Breast epithelium (tissue), 4 donors: Measurements from ENCODE around the gene RLIM. TPM values are rescaled to one million over a fixed set of nuclear protein-coding genes. Genes with fewer than 3 reads are reported as not detected.

Experiments
- DNase-seq, 2 donors: peaks; one replicate each; pipeline ENCODE4 v3.0.0-alpha.2; 2019; ENCODE audit warnings: low spot score in 2 of 2
- H3K27ac ChIP-seq, 2 donors: fragments of 200-600 bp; sonication (generic) in 1 of 2; one replicate each; pipeline ENCODE4 v1.5.1; 2016 to 2019; ENCODE audit warnings: mild to moderate bottlenecking in 1 of 2
- H3K27me3 ChIP-seq, 2 donors: fragments of 200-600 bp; sonication (generic) in 1 of 2; one replicate each; pipeline versions ENCODE4 v1.5.1 to v1.6.0; 2017 to 2019; ENCODE audit warnings: control low read depth in 1 of 2, mild to moderate bottlenecking in 1 of 2
- H3K36me3 ChIP-seq: fragments of 200-600 bp; one replicate; pipeline ENCODE4 v1.5.1; 2019
- H3K4me1 ChIP-seq, 2 donors: fragments of 200-600 bp; sonication (generic); one replicate each; pipeline ENCODE4 v1.5.1; 2016 to 2019; ENCODE audit warnings: control low read depth in 1 of 2
- H3K4me3 ChIP-seq, 3 donors: fragments of 200-600 bp; sonication (generic); 1 replicate in 2 of 3; 2 replicates in 1 of 3; pipeline ENCODE4 v1.5.1; 2016 to 2019; ENCODE audit warnings: mild to moderate bottlenecking in 3 of 3, moderate library complexity in 2 of 3
- H3K9me3 ChIP-seq, 2 donors: fragments of 200-600 bp; sonication (generic) in 1 of 2; one replicate each; pipeline ENCODE4 v1.5.1; 2016 to 2019; ENCODE audit warnings: control low read depth in 1 of 2
- POLR2A ChIP-seq: fragments of 450-650 bp; IDR thresholded peaks from one replicate; pipeline ENCODE4 v1.6.1; 2016; ENCODE audit warnings: antibody characterized with exemption, mild to moderate bottlenecking, moderate library complexity
- POLR2AphosphoS5 ChIP-seq, 3 donors: sonication (generic); formaldehyde crosslinking; IDR thresholded peaks; one replicate each; pipeline ENCODE4 v1.6.1; 2017; ENCODE audit warnings: antibody characterized with exemption in 3 of 3
- intact Hi-C: fragments of 100-400 bp; cut with DNase I; formaldehyde crosslinking; loops from one replicate; pipeline ENCODE4 v1.15.1; 2023; ENCODE audit warnings: low total_unique reads
- total RNA-seq, 3 donors: library from RNA; depleted of rRNA; stranded (reverse); fragments of >200 nt; gene quantifications; one replicate each; pipeline ENCODE4 v1.1.0, GENCODE V29; 2016
- TF ChIP-seq, protein P1 (sequence below), 3 donors: fragments of 450-650 bp; IDR thresholded peaks; one replicate each; pipeline ENCODE4 v1.5.1; 2016 to 2017; ENCODE audit warnings: antibody characterized with exemption in 3 of 3, mild to moderate bottlenecking in 3 of 3, moderate library complexity in 3 of 3

The RLIM gene
- total RNA-seq, 3 donors from 2014 or later, result 32.1 to 45.1 (median 33.8) TPM

DNA sequence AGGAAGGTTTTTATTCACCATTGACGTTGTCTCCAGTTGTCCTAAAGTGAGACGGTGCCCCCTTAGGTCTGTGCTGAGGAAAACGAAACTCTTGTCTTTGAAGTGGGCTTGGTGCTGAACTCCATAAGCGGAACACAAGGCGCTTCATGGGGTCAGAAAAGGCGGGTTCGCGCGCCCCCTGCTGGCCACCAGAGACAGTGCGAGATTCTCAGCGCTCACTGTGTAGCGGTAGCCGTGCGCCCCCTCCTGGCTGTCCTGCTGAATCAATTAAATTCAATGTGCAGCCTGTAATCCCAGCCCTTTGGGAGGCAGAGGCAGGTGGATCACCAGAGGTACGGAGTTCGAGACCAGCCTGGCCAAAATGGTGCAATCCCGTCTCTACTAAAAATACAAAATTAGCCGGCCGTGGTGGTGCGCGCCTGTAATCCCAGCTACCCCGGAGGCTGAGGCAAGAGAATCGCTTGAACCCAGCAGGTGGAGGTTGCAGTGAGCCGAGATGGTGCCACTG, 64.1 kb downstream of the RLIM start:
- peak overlapping the region in 1 of 3 donors; percentile 14 for H3K4me3 ChIP-seq
- DNase-seq, result peak; percentile 49 to 74

GRCh38 chrX:74546984-74547383, 67.4 kb downstream of the RLIM start:
- H3K27ac ChIP-seq, result no peak overlapping the region
- H3K9me3 ChIP-seq, result no peaks in the 10 kb centered on the region
- intact Hi-C loops, result no loop called here
- H3K27me3 ChIP-seq, result peaks cover 0 to 10% of the 10 kb centered on the region in 2 donors
- no peak overlapping the region for H3K4me3 ChIP-seq
- DNase-seq, result no peak
- TF ChIP-seq, protein P1, sequence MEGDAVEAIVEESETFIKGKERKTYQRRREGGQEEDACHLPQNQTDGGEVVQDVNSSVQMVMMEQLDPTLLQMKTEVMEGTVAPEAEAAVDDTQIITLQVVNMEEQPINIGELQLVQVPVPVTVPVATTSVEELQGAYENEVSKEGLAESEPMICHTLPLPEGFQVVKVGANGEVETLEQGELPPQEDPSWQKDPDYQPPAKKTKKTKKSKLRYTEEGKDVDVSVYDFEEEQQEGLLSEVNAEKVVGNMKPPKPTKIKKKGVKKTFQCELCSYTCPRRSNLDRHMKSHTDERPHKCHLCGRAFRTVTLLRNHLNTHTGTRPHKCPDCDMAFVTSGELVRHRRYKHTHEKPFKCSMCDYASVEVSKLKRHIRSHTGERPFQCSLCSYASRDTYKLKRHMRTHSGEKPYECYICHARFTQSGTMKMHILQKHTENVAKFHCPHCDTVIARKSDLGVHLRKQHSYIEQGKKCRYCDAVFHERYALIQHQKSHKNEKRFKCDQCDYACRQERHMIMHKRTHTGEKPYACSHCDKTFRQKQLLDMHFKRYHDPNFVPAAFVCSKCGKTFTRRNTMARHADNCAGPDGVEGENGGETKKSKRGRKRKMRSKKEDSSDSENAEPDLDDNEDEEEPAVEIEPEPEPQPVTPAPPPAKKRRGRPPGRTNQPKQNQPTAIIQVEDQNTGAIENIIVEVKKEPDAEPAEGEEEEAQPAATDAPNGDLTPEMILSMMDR (IDR thresholded peaks at IDR 0.05), result no peak
- TF ChIP-seq POLR2A (no peak), POLR2AphosphoS5 (IDR thresholded peaks at IDR 0.05) (no peak)
- no peaks in the 10 kb centered on the region for H3K4me1 ChIP-seq
- no peaks in the 10 kb centered on the region for H3K36me3 ChIP-seq

More for the DNA sequence above, 64.1 kb downstream of the RLIM start:
- peaks cover 0 to 32% of the 10 kb centered on the region in 2 donors for H3K27me3 ChIP-seq
- H3K36me3 ChIP-seq, result no peaks in the 10 kb centered on the region
- H3K4me1 ChIP-seq, result no peaks in the 10 kb centered on the region
- intact Hi-C loops, result no loop called here
- TF ChIP-seq POLR2AphosphoS5 (IDR thresholded peaks at IDR 0.05) (peak in 1 of 3 donors; percentile 23), POLR2A (no peak)
- TF ChIP-seq, protein P1 (IDR thresholded peaks at IDR 0.05), result peak; percentile 85 to 97 (median 96)
- no peaks in the 10 kb centered on the region for H3K9me3 ChIP-seq
- H3K27ac ChIP-seq, result no peak overlapping the region

GRCh38 chrX:74545880-74546523, 68.4 kb downstream of the RLIM start:
- H3K9me3 ChIP-seq, result no peaks in the 10 kb centered on the region

DNA sequence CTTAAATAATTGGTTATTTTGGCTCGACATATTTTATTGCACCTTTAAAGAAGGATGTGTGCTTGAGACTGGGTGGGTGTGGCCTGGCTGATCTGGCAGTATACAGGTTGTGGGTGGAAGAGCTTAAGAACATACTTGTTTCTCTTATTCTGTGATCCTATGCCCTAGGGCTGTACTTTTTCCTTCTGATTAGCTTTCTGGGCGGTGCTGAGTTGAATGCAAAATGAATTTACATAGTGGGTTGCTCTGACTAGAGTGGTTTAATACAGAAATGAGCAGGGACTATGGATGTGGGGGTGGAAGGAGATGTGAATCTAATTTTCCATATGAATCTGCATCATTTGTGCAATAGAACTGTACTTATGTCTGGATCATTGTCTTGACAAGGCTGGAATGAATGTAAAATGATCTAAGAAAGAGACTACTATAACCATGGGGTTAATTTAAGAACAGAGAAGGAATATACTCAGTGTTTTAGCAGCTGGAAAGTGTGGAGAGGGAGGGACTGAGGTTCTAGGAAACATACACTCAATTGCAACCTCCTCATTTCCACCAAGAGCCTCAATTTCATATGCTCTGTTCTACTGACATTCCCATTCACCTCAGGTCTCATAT, 73.7 kb downstream of the RLIM start:
- Histone ChIP-seq H3K27me3 (peaks cover 0 to 40% of the 10 kb centered on the region in 2 donors), H3K9me3 (no peaks in the 10 kb centered on the region), H3K4me3 (no peak overlapping the region), H3K4me1 (no peaks in the 10 kb centered on the region), H3K36me3 (no peaks in the 10 kb centered on the region), H3K27ac (no peak overlapping the region)
- TF ChIP-seq POLR2AphosphoS5 (IDR thresholded peaks at IDR 0.05), result no peak
- TF ChIP-seq, protein P1 (IDR thresholded peaks at IDR 0.05), result no peak
- no peak for TF ChIP-seq POLR2A
- intact Hi-C loops, result no loop called here
- no peak for DNase-seq

More at GRCh38 chrX:74545880-74546523, 68.4 kb downstream of the RLIM start:
- Histone ChIP-seq H3K4me3 (no peak overlapping the region), H3K27ac (no peak overlapping the region), H3K36me3 (no peaks in the 10 kb centered on the region), H3K27me3 (peaks cover 0 to 13% of the 10 kb centered on the region in 2 donors), H3K4me1 (no peaks in the 10 kb centered on the region)
- intact Hi-C loops, result no loop called here
- no peak for DNase-seq
- TF ChIP-seq, protein P1 (IDR thresholded peaks at IDR 0.05), result no peak
- TF ChIP-seq POLR2AphosphoS5 (IDR thresholded peaks at IDR 0.05) (no peak), POLR2A (no peak)

DNA sequence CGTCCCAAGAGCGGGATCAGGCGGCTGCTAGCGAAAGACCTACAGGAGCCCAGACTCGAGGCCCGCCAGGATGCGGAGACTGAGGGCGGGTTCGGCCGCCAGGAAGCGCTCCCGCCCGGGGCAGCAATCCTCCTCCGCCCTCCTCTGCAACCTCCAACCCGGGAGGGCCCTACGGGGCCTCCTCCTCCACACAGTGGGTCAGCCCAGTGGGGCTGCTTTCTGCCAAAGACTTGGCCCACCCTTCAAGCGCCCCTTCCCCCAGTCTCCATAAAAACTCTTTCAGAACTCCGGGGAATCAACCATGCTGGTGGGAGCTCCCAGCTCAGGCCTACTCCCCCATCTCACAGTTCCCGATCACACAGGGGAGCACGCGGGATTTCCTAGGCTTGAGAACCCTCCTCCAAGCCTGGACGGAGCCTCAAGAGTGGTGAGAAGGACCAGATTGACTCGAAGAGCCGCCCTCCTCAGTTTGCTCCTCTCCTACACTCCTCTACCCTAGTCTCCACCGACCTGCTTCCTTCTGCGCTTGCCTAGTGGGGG, 77.5 kb downstream of the RLIM start:
- TF ChIP-seq, protein P1 (IDR thresholded peaks at IDR 0.05), result no peak
- TF ChIP-seq POLR2AphosphoS5 (IDR thresholded peaks at IDR 0.05) (no peak), POLR2A (no peak)
- Histone ChIP-seq H3K4me3 (peak overlapping the region; percentile 46 to 62 (median 54)), H3K27ac (peak overlapping the region; percentile 81 to 86), H3K9me3 (no peaks in the 10 kb centered on the region), H3K4me1 (no peaks in the 10 kb centered on the region), H3K27me3 (peaks cover 0 to 65% of the 10 kb centered on the region in 2 donors), H3K36me3 (no peaks in the 10 kb centered on the region)
- intact Hi-C loops, result no loop called here
- DNase-seq, result no peak
